Epithelial cell of esophagus (primary cell): ENCODE results near the gene PGC.
A peak's percentile ranks its signal among the peaks of the same experiment; 100 is the strongest.

Experiments
- DNase-seq: peaks from one replicate; pipeline ENCODE4 v3.0.0; 2010; ENCODE audit warnings: low read depth
- H3K4me3 ChIP-seq: 2 replicates; pipeline ENCODE4 v1.5.1; 2011; ENCODE audit warnings: mild to moderate bottlenecking, low read length, control low read depth
- CTCF ChIP-seq: IDR thresholded peaks from 2 replicates; pipeline ENCODE4 v1.5.1; 2011; ENCODE audit warnings: low read depth, mild to moderate bottlenecking, low read length, control low read depth, inconsistent platforms; ENCODE audit not compliant: insufficient read depth; ENCODE audit errors: missing control alignments

Gene PGC

GRCh38 chr6:41747256-41748101 lies at the start of gene PGC:
Gene PGC, minus strand, starts transcription at chr6:41747397. Its CDS starts 63 bp downstream, at chr6:41747334.
- peak; percentile 14 for DNase-seq
- H3K4me3 ChIP-seq = no peak within 1 kb of the TSS
- no peak for TF ChIP-seq CTCF

- no peak overlapping the region for H3K4me3 ChIP-seq
- TF ChIP-seq CTCF = no peak
- DNase-seq = no peak
These were observed 49.3 kb upstream of the PGC start for GRCh38 chr6:41796474-41796873.

- H3K4me3 ChIP-seq = no peak overlapping the region
- TF ChIP-seq CTCF = no peak
- no peak for DNase-seq
These were observed 44.8 kb upstream of the PGC start for GRCh38 chr6:41791984-41792383.

GRCh38 chr6:41791305-41791704 lies 44.1 kb upstream of the PGC start:
- H3K4me3 ChIP-seq = no peak overlapping the region
- TF ChIP-seq CTCF = no peak
- DNase-seq = no peak

GRCh38 chr6:41790045-41790444 lies 42.8 kb upstream of the PGC start:
- TF ChIP-seq CTCF = no peak

GRCh38 chr6:41789390-41789724 lies 42.2 kb upstream of the PGC start:
- TF ChIP-seq CTCF = no peak

More at GRCh38 chr6:41790045-41790444, 42.8 kb upstream of the PGC start:
- no peak for DNase-seq
- no peak overlapping the region for H3K4me3 ChIP-seq

More at GRCh38 chr6:41789390-41789724, 42.2 kb upstream of the PGC start:
- H3K4me3 ChIP-seq = no peak overlapping the region
- DNase-seq = no peak
